ENCODE measurements around the gene PRCD. TPM values are rescaled to one million over a fixed set of nuclear protein-coding genes. Genes with fewer than 3 reads are reported as not detected.
A peak's percentile ranks its signal among the peaks of the same experiment; 100 is the strongest.
"Not testable (repeated sequence)": the region's sequence is repeated elsewhere in the genome, so short reads cannot be mapped to it uniquely, and the experiment has no call there.

PRCD gene
- total RNA-seq, 1 experiment from 2014 or later: 0.86 TPM

DNA sequence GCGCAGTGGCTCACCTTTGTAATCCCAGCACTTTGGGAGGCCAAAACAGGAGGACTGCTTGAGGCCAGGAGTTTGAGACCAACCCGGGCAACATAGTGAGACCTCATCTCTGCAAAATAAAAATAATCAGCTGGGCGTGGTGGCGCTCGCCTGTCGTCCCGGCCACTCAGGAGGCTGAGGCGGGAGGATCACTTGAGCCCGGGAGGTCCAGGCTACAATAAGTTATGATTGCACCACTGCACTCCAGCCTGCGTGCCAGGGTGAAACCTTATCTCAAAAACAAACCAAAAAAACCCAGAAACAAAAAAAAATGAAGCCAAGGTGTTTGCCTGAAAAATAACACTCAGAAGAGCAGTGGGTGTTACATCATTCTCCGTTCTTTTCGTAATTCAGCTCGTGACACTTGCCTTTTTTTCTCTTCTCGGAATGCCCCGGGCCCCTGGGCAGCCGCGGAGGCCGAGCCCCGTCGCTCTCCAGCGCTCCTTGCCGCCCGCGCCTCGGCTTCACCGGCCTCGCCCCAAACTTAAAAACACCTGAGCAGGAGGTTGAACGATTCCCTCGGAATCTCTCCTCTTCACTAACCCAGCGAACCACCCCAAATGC is 17.0 kb downstream of the PRCD start:
- no peak for DNase-seq (ENCODE audit: low read depth)

DNA sequence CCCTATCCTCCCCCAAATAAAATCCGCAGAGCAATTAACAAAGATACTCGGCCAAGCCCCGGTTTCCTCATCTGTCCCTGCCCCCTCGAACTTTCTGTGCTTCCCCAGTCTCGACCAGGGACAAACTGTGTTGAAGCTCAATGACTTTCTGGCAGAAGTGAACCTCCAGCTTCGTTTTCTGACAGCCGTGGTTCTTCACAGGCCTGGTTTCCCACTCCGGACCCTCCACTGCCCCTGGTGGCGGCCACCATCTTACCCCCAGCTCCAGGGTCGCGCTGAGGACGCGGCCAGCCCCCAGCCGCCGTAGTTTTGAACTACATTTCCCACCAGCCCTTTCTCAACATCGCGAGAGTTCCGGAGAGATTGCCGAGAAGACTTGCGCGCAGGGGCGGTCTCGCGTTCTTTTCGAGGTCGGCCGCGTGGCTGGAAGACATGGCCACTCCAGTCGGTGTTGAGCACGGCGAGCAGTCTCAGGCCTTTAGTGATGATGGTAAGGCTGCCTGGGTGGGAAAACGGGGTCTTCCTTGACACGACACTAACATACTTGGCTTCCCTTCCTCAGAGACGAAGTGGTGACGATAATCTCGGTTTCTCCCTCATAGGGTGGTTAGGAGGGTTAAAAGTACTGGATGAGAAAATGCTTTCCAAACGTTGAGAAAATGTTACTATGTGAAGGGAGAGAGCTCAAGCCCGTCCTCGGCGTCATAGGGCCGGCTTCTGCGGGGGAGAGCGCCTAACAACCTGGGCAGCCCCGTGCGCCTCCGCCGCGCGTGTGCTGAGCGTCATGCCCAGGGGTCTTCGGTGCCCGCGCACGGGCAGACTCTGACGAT is 17.7 kb downstream of the PRCD start:
- peak; percentile 95 for DNase-seq (ENCODE audit: low read depth)

DNA sequence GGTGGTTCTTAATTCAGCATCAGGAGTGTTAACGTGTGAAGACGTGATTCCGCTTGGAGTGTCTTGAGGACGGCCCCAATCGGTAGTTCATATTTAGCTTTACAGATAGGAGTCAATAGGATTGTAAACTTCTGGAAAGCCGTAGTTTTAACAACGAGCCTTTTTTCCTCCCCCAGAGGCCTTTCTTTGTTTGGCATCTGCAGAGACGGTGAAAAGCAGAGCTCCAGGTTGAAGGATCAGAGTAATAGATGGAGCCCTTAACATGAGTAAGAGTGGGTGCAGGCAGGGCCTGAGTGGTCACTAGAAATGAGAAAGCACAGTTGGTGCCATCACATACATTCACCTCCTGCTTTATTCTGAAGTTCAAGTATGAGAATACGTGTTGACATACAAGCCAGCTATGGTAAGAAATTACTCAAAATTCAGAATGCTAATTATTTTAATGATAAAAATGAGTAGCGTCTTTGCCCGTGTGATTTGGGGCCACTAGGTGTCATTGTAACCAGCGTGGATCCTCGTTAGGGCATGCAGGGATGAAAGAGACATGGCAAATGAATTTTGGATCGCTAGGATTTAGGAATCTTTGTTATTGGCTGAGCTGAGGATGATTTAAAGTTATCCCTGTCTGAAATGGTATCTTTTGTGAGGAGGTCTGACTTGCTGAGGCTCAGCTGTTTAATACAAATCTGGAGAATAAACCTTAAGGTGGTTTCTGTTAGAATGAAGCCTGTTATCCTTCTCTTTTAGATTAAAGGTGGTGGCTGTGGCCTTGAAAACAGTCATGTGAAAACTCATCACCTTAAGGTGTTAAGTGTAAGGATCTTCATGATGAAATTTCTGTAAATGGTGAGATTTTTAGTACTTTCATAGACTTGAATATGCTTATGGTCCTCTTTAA is 18.6 kb downstream of the PRCD start:
- peak; percentile 44 for DNase-seq (ENCODE audit: low read depth)

DNA sequence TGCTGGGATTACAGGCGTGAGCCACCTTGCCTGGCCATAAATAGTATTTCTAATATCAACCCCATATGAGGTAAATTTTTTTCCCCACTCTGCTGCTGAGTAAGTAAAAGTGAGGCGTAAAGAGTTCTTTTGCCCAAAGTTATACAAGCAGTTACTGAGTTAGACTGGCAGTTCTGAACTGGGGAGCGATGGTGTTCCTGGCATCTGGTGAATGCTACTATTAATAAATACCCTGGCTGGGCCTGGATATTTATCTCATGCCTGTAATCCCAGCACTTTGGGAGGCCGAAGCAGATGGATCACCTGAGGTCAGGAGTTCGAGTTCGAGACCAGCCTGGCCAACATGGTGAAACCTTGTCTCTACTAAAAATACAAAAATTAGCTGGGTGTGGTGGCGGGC is 19.6 kb downstream of the PRCD start:
- not testable (repeated sequence) for DNase-seq (ENCODE audit: low read depth)

DNA sequence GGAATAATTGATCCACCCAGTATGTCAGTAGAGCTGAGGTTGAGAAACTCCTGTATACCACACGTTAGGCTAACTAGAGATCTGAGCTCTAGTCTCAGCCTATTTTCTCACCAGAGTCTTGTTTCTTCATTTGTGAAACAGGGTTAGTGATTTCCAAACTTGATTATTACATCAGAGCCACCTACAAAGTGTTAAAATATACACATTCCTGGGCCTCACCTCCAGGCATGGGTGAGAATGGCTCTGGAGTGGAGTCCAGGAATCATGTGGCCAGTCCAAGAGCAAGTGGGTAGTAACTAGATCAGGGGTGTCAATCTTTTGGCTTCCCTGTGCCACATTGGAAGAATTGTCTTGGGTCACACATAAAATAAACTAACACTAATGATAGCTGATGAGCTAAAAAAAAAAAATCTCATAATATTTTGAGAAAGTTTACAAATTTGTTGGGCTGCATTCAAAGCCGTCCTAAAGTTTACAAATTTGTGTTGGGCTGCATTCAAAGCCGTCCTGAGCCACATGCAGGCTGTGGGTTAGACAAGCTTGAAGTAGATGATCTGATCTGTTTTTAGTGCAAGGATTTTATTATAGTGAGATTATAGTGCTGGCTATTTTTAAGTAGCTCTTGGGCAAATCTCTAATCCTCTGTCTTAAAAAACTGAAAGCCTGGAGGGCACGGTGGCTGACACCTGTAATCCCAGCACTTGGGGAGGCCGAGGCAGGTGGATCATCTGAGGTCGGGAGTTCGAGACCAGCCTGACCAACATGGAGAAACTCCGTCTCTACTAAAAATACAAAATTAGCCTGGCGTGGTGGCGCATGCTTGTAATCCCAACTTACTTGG is 20.4 kb downstream of the PRCD start:
- no peak for DNase-seq (ENCODE audit: low read depth)

DNA sequence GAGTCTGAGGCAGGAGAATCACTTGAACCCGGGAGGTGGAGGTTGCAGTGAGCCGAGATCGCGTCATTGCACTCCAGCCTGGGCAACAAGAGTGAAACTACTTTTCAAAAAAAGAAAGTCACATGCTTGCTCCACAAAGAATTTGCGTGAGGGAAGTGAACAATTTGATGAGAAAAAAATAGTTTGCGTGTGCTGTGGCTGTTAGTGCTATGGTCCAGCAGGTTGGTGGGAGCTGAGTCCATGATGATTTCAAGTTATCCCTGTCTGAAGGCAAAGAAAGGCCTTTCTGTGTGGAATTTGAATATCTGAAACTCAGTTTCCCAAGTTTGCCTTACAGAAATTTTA is 21.0 kb downstream of the PRCD start:
- no peak for DNase-seq (ENCODE audit: low read depth)

DNA sequence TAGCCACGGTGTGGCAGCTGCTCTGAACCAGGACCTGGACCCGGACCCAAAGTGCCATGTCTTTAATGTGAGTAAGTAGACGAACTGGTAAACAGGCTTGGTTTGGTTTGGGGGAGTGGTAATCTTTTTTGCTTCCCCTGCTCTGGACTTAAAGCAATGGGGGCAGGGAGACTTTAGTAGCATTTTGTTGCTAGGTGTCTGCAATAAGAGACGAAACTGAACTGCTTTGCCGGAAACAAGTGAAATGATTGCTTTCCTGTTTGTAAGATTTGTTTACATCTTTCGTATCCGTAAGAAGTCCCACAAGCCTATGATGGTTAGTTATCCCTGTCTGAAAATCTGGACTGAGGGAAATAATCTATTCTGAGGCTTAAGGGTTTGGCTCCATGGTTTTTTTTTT is 21.5 kb downstream of the PRCD start:
- no peak for DNase-seq (ENCODE audit: low read depth)

DNA sequence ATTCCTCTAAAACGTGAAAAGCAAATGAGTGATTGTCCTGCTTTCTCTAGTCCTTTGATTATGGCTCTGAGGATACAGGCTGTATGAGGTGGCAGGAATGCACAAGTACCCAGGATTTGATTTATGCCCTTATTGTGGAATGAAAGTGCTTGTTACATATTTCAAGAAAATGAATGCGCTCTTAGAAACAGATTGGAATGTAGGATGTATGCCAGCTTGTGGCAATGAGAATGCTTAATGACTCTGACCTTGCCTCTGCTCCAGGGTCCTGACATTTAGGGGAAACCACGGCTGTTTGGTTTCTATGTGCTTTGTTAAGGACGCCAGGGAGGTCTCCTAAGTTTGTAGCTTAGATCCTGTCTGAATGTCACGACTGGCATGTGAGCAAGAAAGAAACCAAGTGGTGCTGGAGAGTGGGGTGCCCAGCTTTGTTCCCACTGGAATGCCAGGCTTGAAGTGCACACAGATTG is 22.0 kb downstream of the PRCD start:
- peak; percentile 78 for DNase-seq (ENCODE audit: low read depth)

DNA sequence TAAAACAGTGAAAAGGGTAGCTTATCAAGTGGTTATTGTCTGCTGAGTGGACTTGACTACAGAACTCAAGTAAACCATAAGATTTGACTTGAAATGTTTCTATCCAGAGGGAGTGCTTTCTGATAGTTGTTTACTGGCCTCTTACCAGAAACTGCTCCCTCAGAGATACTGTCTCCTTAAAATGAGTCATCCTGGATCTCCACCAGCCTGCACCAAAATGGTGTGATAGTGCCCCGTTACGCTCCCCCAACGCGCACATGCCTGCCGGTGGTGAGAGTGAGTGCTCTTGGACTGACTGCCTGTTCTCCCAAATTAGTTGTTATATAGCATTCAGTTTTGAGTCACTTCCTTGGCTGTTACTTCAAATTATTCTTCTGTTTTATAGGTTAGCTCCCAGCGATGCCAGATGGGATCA is 22.9 kb downstream of the PRCD start:
- DNase-seq (ENCODE audit: low read depth): peak; percentile 91

DNA sequence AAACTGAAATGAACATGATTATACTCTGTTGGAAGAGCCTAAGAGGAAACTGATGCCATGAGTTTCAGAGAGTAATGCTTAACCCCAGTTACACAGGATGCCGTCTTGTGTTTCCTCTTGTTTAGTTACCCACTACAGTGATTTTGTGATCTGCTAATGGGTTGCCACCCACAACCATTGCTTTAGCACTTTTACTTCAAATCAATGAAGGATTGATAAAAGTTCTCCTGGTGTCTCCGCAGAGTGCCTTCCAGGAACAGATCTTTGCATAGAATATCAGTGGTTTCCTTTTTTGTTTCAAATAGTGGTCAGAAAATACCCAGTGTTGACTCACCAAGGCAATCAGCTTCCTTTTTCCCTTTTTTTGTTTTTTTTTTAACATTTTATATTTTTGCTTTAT is 23.5 kb downstream of the PRCD start:
- not testable (repeated sequence) for DNase-seq (ENCODE audit: low read depth)

DNA sequence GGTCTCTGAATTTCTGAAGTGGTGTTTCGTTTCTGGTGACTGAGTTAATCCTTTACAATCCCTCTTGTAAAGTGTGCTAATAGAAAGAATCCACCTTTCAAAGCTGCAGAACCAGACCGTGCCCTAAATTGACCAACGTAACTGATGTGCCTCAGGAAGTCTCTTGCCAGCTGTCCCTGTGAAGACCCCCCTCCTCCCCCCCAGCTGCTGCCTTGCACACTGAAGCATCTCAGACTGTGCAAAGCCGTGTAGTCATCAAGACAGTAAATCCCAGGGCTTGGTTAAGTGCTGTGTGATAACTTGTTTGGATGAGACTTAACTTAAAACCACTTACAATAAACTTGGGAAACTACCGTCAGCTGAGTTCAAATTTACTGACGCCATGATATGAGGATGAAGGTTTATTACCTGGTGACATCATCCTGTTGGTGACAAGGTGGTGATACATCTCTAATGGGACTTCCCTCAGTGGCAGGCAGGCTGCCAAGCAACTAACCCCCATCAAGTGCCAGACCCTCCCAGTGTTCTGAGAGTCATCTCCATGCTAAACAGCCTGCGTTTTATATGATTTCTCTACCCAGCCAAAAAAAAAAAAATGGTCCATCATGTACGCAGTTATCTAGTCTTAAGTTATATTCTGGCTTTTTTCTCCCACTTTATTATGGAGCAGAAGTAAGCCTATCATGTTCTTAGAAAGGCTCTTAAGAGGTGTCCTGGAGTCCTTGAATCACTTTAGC is 25.3 kb downstream of the PRCD start:
- DNase-seq (ENCODE audit: low read depth): not testable (repeated sequence)

DNA sequence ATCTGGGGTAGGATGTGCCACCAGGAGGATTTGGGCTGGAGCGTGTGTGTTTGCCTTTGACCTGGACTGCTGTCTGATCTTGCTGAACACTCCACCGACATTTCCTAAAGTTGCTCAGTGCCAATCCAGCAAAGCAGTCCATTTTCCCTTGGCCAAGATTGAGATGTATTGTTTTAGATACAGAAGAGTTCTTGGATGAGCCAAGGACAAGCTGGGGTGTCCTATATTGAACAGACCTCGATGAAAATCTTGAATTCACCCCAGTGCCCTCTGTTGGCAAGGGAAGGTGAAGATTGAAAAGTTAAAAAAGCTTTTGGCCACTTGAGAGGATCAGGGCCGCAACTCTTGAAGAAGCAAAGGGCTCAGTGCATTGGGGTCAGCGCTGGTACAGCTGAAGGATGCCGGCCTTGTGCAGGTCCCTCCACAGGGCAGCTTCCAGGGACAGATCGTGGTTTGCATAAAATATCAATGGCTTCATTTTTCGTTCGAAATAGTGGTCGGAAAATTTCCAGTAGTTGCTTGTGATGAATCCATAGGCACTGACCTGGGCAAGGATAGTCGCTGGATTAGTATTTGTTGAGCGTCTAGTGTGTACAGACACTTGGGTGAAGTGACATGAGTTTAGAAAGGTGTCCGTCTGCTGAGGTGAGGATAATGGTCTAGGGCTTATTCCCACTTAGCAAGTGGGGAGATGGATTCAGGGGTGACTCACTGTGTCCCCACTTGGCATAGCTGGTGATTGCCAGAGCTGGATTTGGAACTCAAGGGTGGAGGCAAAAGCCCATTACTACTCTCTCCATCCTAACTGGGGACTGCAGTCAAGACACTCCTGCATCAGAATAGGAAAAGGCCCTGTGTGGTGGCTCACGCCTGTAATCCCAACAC is 26.1 kb downstream of the PRCD start:
- no peak for DNase-seq (ENCODE audit: low read depth)

DNA sequence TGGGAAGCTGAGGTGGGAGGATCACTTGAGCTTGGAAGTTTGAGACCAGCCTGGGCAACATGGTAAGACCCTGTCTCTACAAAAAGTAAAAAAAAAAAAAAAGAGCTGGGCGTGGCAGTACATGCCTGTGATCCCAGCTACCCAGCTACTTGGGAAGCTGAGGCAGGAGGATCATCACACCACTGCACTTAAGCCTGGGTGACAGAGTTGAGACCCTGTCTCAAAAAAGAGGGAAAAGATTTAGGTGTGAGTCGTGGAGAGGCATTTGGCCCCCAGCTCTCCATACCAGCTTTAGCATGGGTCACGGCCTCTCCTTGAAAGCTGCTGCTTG is 26.7 kb downstream of the PRCD start:
- no peak for DNase-seq (ENCODE audit: low read depth)

DNA sequence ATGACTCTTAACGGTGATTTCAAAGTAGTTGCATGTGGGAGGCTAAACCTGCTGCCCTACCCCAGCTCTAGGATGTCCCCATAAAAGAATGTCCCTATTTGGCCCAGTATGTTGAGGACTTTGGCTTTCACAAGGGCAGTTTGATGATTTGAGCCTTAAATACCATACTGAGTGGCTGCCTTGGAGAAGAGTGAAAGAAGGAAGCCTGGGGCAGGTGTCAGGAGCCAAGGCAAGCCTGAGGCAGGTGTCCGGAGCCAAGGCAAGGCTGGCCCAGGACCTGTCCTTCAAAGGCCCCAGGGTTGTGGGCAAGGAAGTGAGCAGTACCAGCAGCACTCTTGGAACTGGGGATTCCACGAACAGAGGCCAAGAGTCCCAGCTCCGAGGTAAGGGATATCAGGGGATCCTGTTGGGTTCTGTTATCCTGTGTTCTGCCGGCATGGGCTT is 27.2 kb downstream of the PRCD start:
- no peak for DNase-seq (ENCODE audit: low read depth)

DNA sequence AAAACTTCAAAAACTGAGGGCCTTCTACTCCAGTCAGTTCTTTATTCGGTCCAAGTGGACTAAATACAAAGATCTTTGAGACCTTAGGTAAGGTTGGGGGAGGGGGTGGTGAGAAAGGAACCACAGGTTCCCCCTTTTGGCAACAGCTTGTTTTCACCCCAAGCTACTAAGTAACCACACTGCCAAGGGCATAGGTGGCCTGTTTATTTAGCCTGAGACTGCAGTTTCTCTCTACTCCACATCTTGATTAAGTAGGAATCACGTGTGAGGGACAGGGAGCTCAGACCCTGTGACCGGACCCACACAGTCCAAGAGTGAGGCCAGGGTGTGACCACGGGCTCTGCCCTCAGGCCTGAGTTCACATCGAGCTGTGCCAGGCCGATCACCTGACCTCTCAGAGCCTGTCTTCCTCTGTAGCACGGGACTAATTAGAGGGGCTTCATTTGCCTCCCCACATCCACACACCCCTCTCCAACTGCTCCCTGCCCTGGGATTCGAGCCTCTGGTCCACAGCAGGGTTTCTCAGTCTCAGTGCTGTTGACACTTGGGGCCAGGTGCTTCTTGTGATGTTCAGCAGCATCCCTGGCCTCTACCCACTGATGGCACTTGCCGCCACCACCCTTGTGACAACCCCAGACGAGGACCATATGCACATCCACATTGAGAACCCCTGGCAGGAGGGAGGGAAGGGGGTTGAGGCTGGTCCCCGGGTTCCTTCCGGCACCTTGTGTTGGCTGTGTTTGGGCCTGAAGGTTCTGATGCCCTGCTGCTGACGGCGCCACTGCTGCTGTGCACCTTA is 28.0 kb downstream of the PRCD start:
- no peak for DNase-seq (ENCODE audit: low read depth)

DNA sequence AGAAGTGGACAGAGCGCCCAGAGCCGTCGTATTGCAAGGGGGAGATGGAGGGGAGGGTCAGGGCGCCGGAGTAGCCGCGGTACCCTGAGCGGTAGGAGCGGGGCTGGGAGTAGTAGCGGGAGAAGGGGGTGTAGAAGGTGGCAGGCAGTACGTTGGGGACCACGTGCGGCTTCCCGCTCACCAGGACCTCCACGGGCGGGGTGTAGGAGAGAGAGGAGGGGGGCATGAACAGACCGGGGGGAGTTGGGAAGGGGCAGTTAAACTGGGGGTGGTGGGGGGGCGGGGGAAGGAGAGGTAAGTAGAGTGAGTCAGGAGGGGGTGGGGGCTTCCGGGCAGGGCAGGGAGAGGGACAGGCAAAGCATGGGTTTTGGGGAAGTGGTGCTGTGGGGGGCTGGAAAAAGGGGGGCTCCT is 29.0 kb downstream of the PRCD start:
- no peak for DNase-seq (ENCODE audit: low read depth)

DNA sequence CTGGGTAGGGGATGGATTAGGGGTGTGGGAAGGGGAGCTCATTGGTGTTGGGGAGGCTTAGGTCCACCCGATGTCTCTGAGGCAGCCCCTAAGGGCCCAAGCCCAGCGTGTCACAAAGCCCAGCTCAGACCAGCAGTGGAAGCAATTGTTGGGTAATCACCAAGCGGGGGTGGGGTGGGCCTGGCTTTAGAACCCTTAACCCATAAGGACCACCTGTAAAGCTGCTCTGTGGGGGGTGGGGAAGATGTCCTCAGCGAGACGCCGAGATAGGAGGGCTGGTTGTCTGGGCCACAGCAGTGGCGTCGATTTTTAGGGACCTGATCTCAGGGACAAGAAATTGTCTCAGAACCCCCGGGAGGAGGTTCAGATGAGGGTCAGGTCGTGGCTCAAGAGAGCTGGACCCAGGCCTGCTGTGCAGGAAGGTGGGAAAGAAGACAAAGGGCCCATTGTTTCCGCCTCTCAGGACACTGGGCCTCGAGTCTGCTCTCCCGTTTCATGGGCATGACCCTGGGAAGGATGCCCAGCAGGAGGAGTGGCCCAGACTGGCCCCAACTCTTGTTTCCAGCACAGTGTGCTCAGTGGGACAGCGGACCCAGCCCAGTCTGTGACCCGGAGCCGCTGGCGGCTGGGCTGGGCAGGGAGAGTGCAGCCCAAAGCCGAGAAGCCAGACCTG is 29.9 kb downstream of the PRCD start:
- no peak for DNase-seq (ENCODE audit: low read depth)

DNA sequence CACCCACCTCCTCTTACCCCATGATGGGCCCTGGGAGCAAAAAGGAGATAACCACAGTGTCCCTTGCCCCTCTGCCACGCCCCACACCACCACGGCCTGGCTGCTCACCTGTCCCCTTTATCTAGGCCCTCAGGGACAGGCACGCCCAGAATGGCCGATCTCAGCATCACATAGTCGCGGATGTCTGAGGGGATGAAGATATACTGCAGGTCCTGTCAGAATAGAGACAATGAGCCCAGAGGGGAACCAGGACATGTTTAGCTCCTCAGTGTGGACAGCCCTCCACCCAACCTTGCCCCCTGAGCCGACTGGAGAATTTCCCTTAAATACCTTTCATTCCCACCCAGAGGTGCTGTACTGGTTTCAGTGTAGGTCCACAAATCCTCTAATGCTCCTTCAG is 30.6 kb downstream of the PRCD start:
- DNase-seq (ENCODE audit: low read depth): no peak

All from LHCN-M2 (cell line).